Left cardiac atrium (tissue), 4 donors: ENCODE measurements around the gene SLC35D1. TPM values are rescaled to one million over a fixed set of nuclear protein-coding genes. Genes with fewer than 3 reads are reported as not detected.
"Not testable (repeated sequence)": the region's sequence is repeated elsewhere in the genome, so short reads cannot be mapped to it uniquely, and the experiment has no call there.

ENCODE experiments used
- ATAC-seq, 2 donors: fragments of 200-7000 bp; cut with Tn5 transposase; one replicate each; pipeline ENCODE4 v1.9.1; 2020; ENCODE audit warnings: mild to moderate bottlenecking in 2 of 2, moderate library complexity in 2 of 2
- DNase-seq: peaks from one replicate; pipeline ENCODE4 v3.0.0-alpha.2; 2020
- intact Hi-C, 2 donors: fragments of 100-400 bp; cut with DNase I; formaldehyde crosslinking; loops; one replicate each; pipeline versions ENCODE4 v1.14.1 to v1.15.1; 2022 to 2023
- long read RNA-seq: library from polyadenylated mRNA; unstranded; transcript quantifications from one replicate; pipeline ENCODE4 v2.0.0, GENCODE V29; 2021
- total RNA-seq, 2 donors: library from RNA; stranded (reverse); fragmentation: NEBNext Ultra II Directional; extraction: Animal tissue kit (Norgen Biotek cat#: 25700); gene quantifications; one replicate each; pipeline ENCODE4 v1.2.1, GENCODE V29; 2021
- donor health status: DM: no; HTN: yes; CAD: no.
- donor health status: DM: no; HTN: yes; CAD: no; lungs with severe emphysema.
- donor health status: DM: yes; HTN: yes; CAD: no.
- donor health status: Dilated cardiomyopathy.

The SLC35D1 gene
- total RNA-seq, result 1 to 10 TPM; 2.6 to 4.5 TPM
- long read RNA-seq, full-length matches to known transcripts, result 3 of 4 reads
- long read RNA-seq, partial matches to known transcripts, result 0 of 4 reads
- long read RNA-seq, other reads (novel, unspliced or antisense), result 1 of 4 reads

- intact Hi-C loops, result loop anchor here in 1 of 2 donors (5.0 kb wide), 1 partner anchor 122 kb away; no protein-coding TSS in a partner anchor
- ATAC-seq (peak; percentile 86), DNase-seq (peak; percentile 76)
Measured at GRCh38 chr1:67053785-67054772, at the start of gene SLC35D1. Gene SLC35D1 (minus strand): TSS chr1:67054148. CDS start chr1:67054013, 135 bp downstream.

- intact Hi-C loops, result no loop called here
Measured at GRCh38 chr1:67103548-67103947, 49.6 kb upstream of the SLC35D1 start.

GRCh38 chr1:67100833-67101232 lies 46.9 kb upstream of the SLC35D1 start:
- ATAC-seq, result no peak
- intact Hi-C loops, result no loop called here

More at GRCh38 chr1:67103548-67103947, 49.6 kb upstream of the SLC35D1 start:
- DNase-seq (no peak), ATAC-seq (no peak)

GRCh38 chr1:67097305-67097704 lies 43.4 kb upstream of the SLC35D1 start:
- DNase-seq (no peak), ATAC-seq (no peak)
- intact Hi-C loops, result no loop called here

More at GRCh38 chr1:67100833-67101232, 46.9 kb upstream of the SLC35D1 start:
- DNase-seq, result no peak

DNA sequence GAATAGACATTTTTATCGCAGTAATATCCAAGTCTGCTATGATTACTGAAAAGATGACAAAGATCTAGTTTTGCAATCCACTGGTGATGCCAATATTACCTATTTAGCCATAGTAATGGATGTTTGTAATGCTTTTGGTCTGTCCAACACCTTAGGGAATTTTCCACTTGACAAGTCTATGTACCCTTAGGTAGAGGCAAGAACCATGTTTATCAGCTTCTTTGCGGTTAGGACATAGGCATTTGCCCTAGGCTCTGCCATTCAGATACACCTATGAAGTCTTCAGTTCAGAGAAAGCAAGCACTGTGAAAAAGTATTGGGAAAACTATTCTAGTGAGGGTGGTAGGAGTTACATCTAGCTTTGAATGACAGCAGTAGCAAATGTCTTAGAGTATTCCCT lies 40.2 kb upstream of the SLC35D1 start:
- ATAC-seq (no peak), DNase-seq (no peak)
- intact Hi-C loops, result no loop called here

DNA sequence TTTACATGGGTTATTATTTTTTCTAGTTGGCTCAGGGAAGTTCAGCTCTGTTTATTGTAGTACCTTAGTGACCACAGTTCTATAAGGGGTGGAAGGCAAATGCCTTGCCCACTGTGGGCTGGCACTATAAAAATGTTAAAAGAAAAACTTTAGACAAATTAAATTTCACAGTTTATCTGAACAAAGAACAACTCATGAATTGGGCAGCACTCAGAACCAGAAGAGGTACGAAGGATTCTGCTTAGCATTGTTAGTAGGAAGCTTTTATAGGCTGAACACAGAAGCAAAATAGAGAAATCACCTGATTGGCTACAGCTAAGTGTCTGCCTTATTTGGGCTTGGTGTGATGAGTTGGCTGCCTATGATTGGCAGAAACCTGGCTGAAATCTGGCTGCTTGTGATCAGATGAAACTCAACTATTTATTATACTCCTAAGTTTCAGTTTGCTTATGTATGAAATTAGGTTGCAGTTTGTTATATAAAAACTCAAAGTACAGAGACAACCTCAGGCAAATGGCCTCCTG lies 35.8 kb upstream of the SLC35D1 start:
- ATAC-seq, result no peak
- intact Hi-C loops, result no loop called here
- no peak for DNase-seq

- ATAC-seq (no peak), DNase-seq (no peak)
- intact Hi-C loops, result no loop called here
Measured at GRCh38 chr1:67088440-67088839, 34.5 kb upstream of the SLC35D1 start.

DNA sequence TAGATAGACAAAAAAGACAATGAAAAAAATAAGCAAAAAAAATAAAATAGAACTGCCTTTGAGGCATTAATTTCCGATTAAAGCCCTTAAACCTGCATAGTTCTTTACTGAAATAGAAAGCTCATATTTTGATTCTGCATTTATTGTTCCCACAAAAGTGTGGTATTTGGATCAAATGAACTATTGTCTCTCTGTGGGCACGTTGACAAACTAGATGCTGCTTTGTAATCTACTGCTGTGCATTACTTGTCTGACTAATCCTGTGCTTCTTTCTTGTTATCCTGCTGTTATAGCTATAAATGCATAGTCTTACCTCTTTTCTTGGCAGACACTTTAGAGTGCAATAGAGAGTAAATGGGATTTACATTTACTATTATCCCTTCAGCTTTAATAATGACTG lies 31.4 kb upstream of the SLC35D1 start:
- no peak for DNase-seq
- no peak for ATAC-seq

DNA sequence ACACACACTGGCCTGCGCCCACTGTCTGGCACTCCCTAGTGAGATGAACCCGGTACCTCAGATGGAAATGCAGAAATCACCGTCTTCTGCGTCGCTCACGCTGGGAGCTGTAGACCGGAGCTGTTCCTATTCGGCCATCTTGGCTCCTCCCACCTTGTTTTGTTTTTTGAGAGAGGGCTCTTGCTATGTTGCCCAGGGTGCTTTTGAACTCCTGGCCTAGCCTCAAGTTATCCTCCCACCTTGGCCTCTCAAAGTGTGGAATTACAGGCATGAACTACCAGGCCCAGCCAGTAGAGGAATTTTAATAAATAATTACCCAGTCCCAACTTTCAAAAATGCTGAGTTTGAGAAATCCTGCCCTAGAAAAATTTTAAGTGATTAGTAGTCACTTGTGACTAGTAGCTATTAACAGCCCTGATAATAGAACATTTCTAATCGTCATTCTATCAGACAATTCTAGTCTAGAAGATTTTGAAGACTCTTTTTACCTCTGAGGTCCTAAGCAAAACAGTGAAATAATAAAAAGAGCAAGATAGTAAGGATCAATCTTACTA lies 30.9 kb upstream of the SLC35D1 start:
- intact Hi-C loops, result no loop called here
- DNase-seq (no peak), ATAC-seq (no peak)

More for the DNA sequence above, 31.4 kb upstream of the SLC35D1 start:
- intact Hi-C loops, result no loop called here

GRCh38 chr1:67078291-67078690 lies 24.3 kb upstream of the SLC35D1 start:
- ATAC-seq, result no peak
- intact Hi-C loops, result loop anchor here in 1 of 2 donors (5.0 kb wide), 1 partner anchor 44 kb away; no protein-coding TSS in a partner anchor
- no peak for DNase-seq

GRCh38 chr1:67077593-67077992 lies 23.6 kb upstream of the SLC35D1 start:
- ATAC-seq, result no peak
- no peak for DNase-seq
- intact Hi-C loops, result loop anchor here in 1 of 2 donors (5.0 kb wide), 1 partner anchor 45 kb away; no protein-coding TSS in a partner anchor

DNA sequence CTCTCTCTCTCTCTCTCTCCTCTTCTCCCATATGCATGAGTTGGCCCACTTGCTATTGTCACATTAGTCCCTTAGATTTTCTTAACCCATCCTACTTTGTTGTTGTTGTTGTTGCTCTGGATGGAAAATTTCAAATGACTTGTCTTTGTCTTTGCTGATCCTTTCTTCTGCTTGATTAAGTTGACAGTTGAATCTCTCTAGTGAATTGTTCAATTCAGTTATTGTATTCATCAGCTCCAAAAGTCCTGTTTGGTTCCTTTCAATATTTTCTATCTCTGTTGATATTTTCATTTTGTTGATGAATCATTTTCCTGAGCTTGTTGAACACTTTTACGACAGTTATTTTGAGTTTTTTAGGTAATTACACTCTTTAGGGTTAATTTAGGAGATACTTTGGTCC lies 18.8 kb upstream of the SLC35D1 start:
- ATAC-seq, result no peak
- intact Hi-C loops, result no loop called here

DNA sequence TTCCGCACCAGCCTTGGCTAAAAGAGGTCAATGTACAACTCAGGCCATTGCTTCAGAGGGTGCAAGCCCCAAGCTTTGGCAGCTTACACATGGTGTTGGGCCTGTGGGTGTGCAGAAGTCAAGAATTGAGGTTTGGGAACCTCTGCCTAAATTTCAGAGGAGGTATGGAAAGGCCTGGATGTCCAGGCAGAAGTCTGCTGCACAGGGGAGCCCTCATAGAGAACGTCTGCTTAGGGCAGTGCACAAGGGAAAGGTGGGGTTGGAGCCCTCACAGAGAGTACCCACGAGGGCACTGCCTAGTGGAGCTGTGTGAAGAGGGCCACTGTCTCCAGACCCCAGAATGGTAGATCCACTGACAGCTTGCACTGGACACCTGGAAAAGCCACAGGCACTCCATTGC lies 13.7 kb upstream of the SLC35D1 start:
- DNase-seq, intact Hi-C loops, ATAC-seq: not testable (repeated sequence)

More for the DNA sequence above, 18.8 kb upstream of the SLC35D1 start:
- DNase-seq, result no peak

GRCh38 chr1:67062412-67062811 lies 8.5 kb upstream of the SLC35D1 start:
- ATAC-seq (no peak), DNase-seq (no peak)
- intact Hi-C loops, result no loop called here

GRCh38 chr1:67061266-67061665 lies 7.3 kb upstream of the SLC35D1 start:
- DNase-seq (no peak), ATAC-seq (no peak)
- intact Hi-C loops, result no loop called here

DNA sequence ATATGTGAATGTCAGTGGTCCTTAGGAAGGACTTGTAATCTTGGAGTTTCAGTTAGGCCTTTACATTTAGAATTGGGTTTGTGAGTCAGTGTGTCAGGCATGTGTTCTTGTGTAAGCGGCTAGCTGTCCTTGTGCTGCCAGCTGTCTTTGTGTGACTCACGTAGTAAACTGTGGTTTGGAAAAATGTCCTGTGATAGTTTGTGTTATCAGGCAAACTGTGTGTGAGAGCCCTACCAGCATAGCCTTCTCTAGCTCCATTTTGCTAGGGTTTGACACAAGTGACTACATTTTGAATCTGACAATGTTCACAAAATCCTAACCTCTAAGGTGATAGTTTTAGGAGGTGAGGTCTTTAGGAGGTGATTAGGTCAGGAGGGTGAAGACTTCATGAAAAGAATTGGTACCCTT lies 6.9 kb upstream of the SLC35D1 start:
- no peak for DNase-seq
- intact Hi-C loops, result no loop called here
- peak in 1 of 2 donors; percentile 68 for ATAC-seq

- no peak for ATAC-seq
- no peak for DNase-seq
- intact Hi-C loops, result no loop called here
Measured at GRCh38 chr1:67059346-67059745, 5.4 kb upstream of the SLC35D1 start.

- DNase-seq, result no peak
- intact Hi-C loops, result no loop called here
- ATAC-seq, result no peak
Measured at GRCh38 chr1:67058761-67059160, 4.8 kb upstream of the SLC35D1 start.

GRCh38 chr1:67058242-67058641 lies 4.3 kb upstream of the SLC35D1 start:
- ATAC-seq, result no peak
- DNase-seq, result no peak
- intact Hi-C loops, result no loop called here

DNA sequence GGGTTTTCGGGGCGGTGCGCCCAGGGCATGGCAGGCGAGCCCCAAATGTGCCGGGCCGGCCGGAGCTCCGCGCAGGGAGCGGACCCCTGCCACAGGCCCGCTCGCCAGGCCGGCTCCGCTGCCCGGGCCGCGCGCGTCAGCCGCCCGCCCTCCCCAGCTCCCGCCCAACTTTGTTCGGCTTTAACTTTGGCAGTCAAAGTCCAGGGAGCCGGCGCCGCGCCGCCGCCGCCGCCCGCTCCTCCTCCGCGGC lies 488 bp downstream of the SLC35D1 start:
- intact Hi-C loops, result loop anchor here in 1 of 2 donors (5.0 kb wide), 1 partner anchor 121 kb away; no protein-coding TSS in a partner anchor
- ATAC-seq (peak; percentile 89 to 95), DNase-seq (peak; percentile 64)
